Stomach (tissue), 4 donors: Measurements from ENCODE around the gene C5orf47.

Experiments
- CTCF ChIP-seq, 7 experiments: fragments of 450-650 bp in 4 of 7; fragments of 200-600 bp in 3 of 7; sonication (generic) in 3 of 7; IDR thresholded peaks; one replicate each; pipeline ENCODE4 v1.5.1; 2016 to 2019; ENCODE audit warnings: antibody characterized with exemption in 7 of 7, control low read depth in 2 of 7, mild to moderate bottlenecking in 1 of 7
- EP300 ChIP-seq: sonication (generic); formaldehyde crosslinking; IDR thresholded peaks from one replicate; pipeline ENCODE4 v1.6.1; 2017; ENCODE audit warnings: antibody characterized with exemption

GRCh38 chr5:173972925-173973615, 15.9 kb upstream of the C5orf47 start:
- TF ChIP-seq CTCF (IDR thresholded peaks at IDR 0.05) (peak in 6 of 7 experiments; percentile 65 to 94 (median 87)), EP300 (no peak)
